Stimulated activated CD4-positive, alpha-beta T cell treated with anti-CD3 and anti-CD28 coated beads, TNF-alpha, amount 100 ng/mL, for 24 hours (primary cell): ENCODE data around the gene CDH4.

Experiments
- DNase-seq, 3 experiments: peaks; one replicate each; pipeline ENCODE4 v3.0.0-alpha.2; 2020; ENCODE audit warnings: low read depth in 3 of 3

CDH4 gene

GRCh38 chr20:61325718-61326117 is 73.7 kb downstream of the CDH4 start:
- no peak for DNase-seq

- DNase-seq, result no peak
Observed at GRCh38 chr20:61328911-61329558, 77.0 kb downstream of the CDH4 start.

DNA sequence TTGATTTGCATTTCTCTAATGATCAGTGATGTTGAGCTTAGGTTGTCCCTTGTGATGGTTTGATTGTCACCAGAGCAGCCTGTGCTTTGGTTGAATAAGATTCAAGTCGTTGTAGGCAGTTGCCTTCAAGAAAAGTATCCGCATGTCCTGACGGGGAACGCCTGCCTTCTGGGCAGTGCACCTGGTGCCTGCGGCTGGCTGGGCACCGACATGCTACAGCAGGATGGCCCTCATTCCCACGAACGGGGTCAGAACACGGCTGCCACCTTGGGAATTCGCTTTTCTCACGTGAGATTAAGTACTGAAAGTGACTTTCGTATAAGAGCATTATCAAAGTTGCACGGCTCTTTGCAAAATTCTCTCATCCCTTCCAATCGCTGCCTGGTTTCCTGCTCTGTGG is 78.4 kb downstream of the CDH4 start:
- DNase-seq, result no peak

DNA sequence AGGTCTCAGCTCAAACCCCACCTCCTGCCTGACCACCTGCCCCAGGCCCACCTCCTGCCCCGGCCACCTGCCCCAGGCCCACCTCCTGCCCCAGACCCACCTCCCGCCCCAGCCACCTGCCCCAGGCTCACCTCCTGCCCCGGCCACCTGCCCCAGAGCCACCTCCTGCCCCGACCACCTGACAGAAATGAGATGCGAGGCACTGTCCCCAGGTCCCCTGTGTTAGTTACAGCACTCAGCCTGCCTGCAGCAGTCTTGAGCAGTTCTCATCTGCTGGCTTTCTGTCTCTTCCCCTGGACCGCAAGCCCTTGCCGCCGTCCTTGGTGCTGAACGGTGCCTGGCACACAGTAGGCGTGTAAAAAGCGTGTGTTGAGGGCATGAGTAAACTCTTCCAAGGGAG is 79.5 kb downstream of the CDH4 start:
- no peak for DNase-seq

DNA sequence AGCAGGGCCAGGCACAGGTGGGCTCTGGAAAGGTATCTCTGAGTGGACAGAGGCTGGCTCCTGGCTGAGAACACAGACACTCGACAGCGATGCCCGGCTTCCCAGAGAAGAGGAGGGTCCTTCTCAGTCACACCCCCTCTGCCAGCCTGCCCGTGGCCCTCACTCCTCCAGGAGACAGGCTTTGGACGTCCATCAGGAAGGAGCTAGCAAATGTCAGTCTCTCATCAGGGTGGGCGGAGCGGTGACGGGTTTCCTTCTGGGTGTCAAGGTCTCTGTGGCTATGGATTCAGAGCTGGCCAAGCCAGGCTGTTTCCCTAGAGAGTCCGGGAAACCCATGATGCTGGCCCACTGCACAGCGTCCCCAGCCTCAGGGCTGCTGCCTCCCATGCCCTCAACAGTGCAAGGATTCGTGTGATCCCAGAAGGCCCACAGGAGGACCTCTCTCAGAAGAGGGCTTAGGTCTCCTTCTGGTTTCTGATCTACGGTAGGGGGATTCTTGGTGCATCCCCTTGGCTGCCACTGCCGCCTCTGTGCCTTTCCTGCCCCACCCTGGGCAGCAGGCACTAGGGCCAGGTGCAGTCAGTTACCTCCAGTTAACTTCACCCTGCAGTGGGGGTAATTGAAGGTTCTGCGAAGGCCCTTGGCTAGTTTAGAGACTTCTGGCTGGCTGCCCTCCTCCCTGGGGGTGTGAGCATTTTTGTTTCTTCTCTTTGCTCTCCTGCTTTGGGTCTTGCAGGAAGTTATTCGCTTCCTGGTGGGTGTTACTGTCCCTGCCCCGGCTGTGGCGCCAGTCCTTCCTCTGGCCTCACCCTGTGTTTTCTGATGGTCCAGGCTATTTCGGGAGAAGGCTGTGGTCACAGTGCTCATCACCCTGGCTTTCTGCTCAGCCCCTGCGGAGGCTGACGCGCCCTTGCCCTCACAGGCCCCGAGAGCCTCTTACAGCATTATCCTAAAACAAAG is 80.2 kb downstream of the CDH4 start:
- DNase-seq, result no peak

GRCh38 chr20:61333484-61334108 is 81.5 kb downstream of the CDH4 start:
- DNase-seq, result no peak

DNA sequence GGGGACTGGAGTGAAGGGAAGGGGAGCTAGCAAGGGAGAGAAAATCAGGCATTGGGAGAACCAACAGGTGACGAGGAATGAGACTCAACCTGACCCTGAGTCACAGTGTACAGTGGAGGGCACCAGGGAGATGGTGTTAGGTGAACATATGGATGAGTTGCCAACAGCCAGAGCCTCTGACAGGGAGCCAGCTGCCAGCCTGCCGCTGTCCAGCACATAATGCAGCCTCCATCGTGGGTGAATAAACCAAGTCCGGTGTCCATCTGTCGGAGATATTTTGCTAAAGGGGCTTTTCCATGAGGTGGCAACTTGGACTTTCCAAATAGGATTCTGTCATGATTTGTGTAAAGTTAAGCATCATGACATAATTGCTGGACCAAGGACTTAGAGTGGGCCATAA is 88.1 kb downstream of the CDH4 start:
- DNase-seq, result no peak

DNA sequence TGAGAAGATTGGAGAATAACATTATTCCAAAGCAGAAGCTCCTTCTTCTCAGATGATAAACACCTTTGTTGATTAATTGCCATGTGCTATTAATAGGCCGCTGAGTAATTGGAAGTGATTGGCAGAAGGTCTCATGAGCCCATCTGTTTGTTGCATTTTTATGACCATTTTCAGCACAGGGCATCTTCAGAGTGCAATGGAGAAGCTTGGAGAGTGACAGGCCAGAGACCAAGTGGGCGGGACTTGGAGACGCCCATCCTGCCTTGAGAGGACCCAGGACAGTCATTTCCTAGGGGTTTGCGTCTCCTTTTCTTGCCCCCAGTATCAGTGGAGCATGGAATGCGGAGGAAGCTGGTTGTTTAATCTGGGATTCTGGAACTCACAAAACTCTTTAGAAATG is 89.5 kb downstream of the CDH4 start:
- DNase-seq, result no peak

DNA sequence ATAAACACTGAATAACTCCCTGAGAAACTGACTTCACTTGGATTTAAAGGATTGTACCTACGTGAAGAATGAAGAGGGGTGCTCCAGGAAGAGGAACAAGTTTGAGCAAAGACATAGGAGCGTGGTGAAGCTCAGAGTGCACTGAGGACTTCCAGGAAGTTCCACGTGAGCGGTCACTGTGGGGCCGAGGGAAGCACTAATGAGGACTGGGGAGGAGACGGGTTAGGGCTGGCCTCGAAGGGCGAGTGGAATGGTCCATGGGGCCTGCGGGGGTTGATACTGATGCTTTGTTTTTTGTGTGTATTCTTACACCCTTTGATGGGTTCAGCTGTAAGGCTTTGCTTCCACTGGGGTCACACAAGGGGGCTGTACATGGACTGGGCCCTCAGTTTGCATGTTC is 91.9 kb downstream of the CDH4 start:
- DNase-seq, result no peak

- DNase-seq, result no peak
Observed at GRCh38 chr20:61345656-61346055, 93.6 kb downstream of the CDH4 start.

GRCh38 chr20:61346996-61347395 is 94.9 kb downstream of the CDH4 start:
- no peak for DNase-seq

DNA sequence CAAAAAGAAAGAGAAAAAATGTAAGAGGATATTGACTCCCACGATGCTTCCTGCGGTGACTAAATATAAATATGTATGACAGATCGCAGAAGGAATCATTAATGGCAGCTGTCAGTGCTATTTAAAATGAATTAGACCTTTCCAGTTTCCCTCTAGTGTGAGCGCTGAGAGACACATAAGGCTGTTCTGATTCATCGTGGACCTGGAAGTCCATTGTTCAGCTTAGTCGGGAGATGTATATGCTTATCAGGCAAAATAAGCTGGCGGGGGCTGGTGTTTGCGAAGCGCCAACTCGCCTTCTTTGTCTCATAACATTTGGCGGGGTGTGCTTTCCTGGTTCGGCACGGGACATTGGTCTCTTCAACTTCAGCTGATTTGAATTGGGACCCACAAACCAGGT is 95.4 kb downstream of the CDH4 start:
- no peak for DNase-seq

DNA sequence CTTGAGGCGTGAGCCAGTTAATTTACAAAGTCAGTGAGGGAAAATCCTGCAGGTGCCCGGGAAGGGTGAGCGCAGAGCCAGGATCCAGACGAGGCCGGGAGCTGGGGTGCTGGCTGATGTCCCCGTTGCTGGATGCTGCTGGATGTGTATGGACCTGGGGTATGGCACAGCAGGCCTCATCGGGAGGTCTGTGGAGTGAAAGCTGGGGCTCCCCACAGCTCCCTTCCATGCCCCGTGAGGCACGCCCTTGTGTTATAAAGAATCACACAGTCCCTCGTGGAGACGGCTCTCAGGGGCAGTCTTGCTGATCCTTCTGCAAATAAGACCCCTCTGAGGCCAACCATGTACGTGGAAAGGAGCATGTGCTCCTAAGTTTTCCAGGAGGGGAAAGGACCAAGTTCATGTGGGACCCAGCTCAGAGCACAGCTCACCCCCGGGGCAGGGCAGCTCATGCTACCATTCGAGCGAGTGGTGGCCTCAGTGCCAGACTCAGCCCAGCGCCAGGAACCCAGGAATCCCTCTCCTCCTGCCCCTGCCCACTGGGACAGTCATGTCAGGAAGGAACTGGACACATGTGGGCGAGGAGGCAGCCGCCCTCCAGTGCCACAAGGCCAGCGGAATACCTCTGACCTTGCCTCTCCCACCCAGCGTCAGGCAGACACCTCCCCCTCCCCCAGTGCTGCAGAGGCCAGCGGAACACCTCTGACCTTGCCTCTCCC is 97.5 kb downstream of the CDH4 start:
- DNase-seq, result no peak

- DNase-seq, result no peak
Observed at GRCh38 chr20:61350500-61351250, 98.6 kb downstream of the CDH4 start.

GRCh38 chr20:61352346-61353260 is 100.5 kb downstream of the CDH4 start:
- no peak for DNase-seq

DNA sequence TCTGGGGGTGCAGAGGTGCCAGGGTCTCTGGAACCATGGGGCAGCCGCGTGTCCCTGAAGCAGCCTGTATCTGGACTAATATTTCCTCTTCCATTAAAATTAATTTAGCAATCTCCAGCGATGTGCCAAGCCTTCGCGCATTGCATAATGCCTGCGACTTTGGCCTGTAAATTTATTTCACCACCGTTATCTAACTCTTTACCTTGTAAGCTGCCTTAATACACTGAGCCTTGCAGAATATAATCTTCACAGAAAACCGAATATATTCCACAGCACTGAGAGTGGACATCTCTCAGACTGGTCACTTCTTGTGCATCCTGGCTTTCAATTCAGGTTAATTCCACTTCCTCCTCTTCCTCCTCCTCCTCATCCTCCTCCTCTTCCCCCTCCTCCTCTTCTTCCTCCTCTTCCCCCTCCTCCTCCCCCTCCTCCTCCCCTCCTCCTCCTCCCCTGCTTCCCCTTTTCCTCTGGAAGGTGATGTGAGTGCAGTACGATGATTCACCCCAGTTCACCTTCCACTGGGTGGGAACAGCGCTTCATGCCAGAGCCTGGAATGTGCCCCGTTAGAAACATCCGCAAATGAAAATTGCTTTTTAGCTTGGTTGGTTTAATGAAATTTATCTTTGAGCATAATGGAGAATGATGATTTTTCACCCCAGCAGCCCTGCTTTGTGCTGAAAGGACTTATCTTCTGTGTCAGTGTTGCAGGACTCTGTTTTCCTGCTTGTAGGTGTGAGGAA is 101.4 kb downstream of the CDH4 start:
- no peak for DNase-seq

DNA sequence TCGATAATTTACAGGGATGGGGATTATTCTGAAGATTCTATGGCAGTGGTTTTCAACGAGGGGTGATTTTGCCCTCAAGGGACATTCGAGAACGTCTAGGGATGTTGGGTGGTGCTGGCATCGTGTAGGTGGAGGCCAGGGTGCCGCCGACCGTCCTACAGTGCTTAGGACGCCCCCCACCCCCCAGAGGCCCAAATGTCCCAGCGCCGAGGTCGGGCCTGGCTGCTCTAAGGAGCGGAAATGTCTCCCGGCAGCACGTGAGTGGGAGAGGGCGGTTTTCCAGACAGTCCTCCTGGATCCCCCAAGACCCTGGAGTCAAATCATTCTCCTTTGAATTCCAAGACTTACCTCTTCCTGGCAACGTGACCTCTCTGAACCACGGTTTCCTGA is 101.9 kb downstream of the CDH4 start:
- DNase-seq, result no peak

GRCh38 chr20:61354501-61354900 is 102.4 kb downstream of the CDH4 start:
- DNase-seq, result no peak

GRCh38 chr20:61354901-61355495 is 102.9 kb downstream of the CDH4 start:
- no peak for DNase-seq
